Neuronal stem cell (in vitro differentiated cells): ENCODE results near the gene TACC3.
A peak's percentile ranks its signal among the peaks of the same experiment; 100 is the strongest.

ENCODE experiments used
- DNase-seq: peaks from one replicate; pipeline ENCODE4 v3.0.0-alpha.2; 2013; ENCODE audit warnings: low spot score
- H2AFZ ChIP-seq: one replicate; pipeline ENCODE4 v1.6.1; 2013; ENCODE audit warnings: mild to moderate bottlenecking, low read length, inconsistent platforms
- H2AK5ac ChIP-seq: 2 replicates; pipeline ENCODE4 v1.6.1; 2013; ENCODE audit warnings: low read depth, mild to moderate bottlenecking, inconsistent platforms, low read length, moderate library complexity, mixed read lengths
- H2BK120ac ChIP-seq: 2 replicates; pipeline ENCODE4 v1.6.1; 2013; ENCODE audit warnings: low read depth, mild to moderate bottlenecking, inconsistent platforms, low read length, moderate library complexity, mixed read lengths
- H2BK12ac ChIP-seq: one replicate; pipeline ENCODE4 v1.6.1; 2013; ENCODE audit warnings: low read length, inconsistent platforms
- H2BK15ac ChIP-seq: 2 replicates; pipeline ENCODE4 v1.6.1; 2013; ENCODE audit warnings: mild to moderate bottlenecking, low read length, inconsistent platforms, mixed read lengths
- H2BK5ac ChIP-seq: one replicate; pipeline ENCODE4 v1.6.1; 2013; ENCODE audit warnings: inconsistent platforms, mild to moderate bottlenecking, low read length, moderate library complexity
- H3K14ac ChIP-seq: one replicate; pipeline ENCODE4 v1.6.1; 2013; ENCODE audit warnings: low read length, inconsistent platforms
- H3K18ac ChIP-seq: 2 replicates; pipeline ENCODE4 v1.6.1; 2013; ENCODE audit warnings: low read length, inconsistent platforms
- H3K23ac ChIP-seq: 2 replicates; pipeline ENCODE4 v1.6.1; 2013; ENCODE audit warnings: low read depth, mild to moderate bottlenecking, mixed read lengths, low read length, inconsistent platforms; ENCODE audit not compliant: poor library complexity
- H3K27ac ChIP-seq: replicated peaks from 3 replicates; pipeline ENCODE4 v1.5.1; 2013; ENCODE audit warnings: low read length, inconsistent platforms
- H3K27me3 ChIP-seq, 3 experiments: 2 replicates each; pipeline ENCODE4 v1.6.1; 2013; ENCODE audit warnings: low read length in 3 of 3, mild to moderate bottlenecking in 2 of 3, inconsistent platforms in 1 of 3, low read depth in 1 of 3, mixed read lengths in 1 of 3, moderate library complexity in 1 of 3; ENCODE audit not compliant: control insufficient read depth in 3 of 3, insufficient read depth in 3 of 3
- H3K36me3 ChIP-seq, 2 donors: replicated peaks in 1 of 2; 2 replicates each; pipeline ENCODE4 v1.6.1; 2013; ENCODE audit warnings: low read length in 2 of 2; ENCODE audit not compliant: control insufficient read depth in 2 of 2, insufficient read depth in 2 of 2
- H3K4ac ChIP-seq: 2 replicates; pipeline ENCODE4 v1.6.1; 2013; ENCODE audit warnings: inconsistent platforms, mild to moderate bottlenecking, low read length, moderate library complexity
- H3K4me1 ChIP-seq, 2 donors: 1 replicate in 1 of 2; 2 replicates in 1 of 2; pipeline ENCODE4 v1.6.1; 2013; ENCODE audit warnings: low read length in 2 of 2, low read depth in 1 of 2; ENCODE audit not compliant: control insufficient read depth in 2 of 2, insufficient read depth in 1 of 2
- H3K4me2 ChIP-seq: one replicate; pipeline ENCODE4 v1.6.1; 2013; ENCODE audit warnings: mild to moderate bottlenecking, low read length, inconsistent platforms; ENCODE audit not compliant: insufficient read depth, poor library complexity, severe bottlenecking
- H3K4me3 ChIP-seq, 2 donors: 2 replicates each; pipeline ENCODE4 v1.5.1; 2013; ENCODE audit warnings: low read length in 2 of 2, mild to moderate bottlenecking in 2 of 2, inconsistent platforms in 1 of 2, moderate library complexity in 1 of 2
- H3K79me1 ChIP-seq: one replicate; pipeline ENCODE4 v1.6.1; 2013; ENCODE audit warnings: low read depth, mild to moderate bottlenecking, inconsistent platforms, low read length, moderate library complexity
- H3K9ac ChIP-seq: one replicate; pipeline ENCODE4 v1.6.1; 2013; ENCODE audit warnings: mild to moderate bottlenecking, low read depth, low read length, inconsistent platforms; ENCODE audit not compliant: poor library complexity
- H3K9me3 ChIP-seq, 2 donors: replicated peaks in 1 of 2; 2 replicates each; pipeline versions ENCODE3 to v1.6.1; 2013; ENCODE audit warnings: low read length in 2 of 2, mild to moderate bottlenecking in 2 of 2, inconsistent platforms in 1 of 2, low read depth in 1 of 2, mixed read lengths in 1 of 2, moderate library complexity in 1 of 2; ENCODE audit not compliant: control insufficient read depth in 2 of 2, insufficient read depth in 1 of 2
- H4K8ac ChIP-seq: one replicate; pipeline ENCODE4 v1.6.1; 2013; ENCODE audit warnings: low read depth, mild to moderate bottlenecking, inconsistent platforms, low read length, moderate library complexity
- H4K91ac ChIP-seq: one replicate; pipeline ENCODE4 v1.6.1; 2013; ENCODE audit warnings: low read length, low read depth, mild to moderate bottlenecking, inconsistent platforms; ENCODE audit not compliant: poor library complexity
- WGBS, 2 donors: extraction: QIAGEN DNeasy Blood & Tissue Kit; methylation state at CpG; one replicate each; pipeline ENCODE4 v1.1.7; 2013; ENCODE audit warnings: missing lambda C conversion rate in 2 of 2, mixed read lengths in 1 of 2; ENCODE audit not compliant: insufficient read length in 2 of 2, insufficient replicate concordance in 1 of 2; ENCODE audit errors: extremely low coverage in 2 of 2; 5-methylcytosine and 5-hydroxymethylcytosine counted together

Gene TACC3

DNA sequence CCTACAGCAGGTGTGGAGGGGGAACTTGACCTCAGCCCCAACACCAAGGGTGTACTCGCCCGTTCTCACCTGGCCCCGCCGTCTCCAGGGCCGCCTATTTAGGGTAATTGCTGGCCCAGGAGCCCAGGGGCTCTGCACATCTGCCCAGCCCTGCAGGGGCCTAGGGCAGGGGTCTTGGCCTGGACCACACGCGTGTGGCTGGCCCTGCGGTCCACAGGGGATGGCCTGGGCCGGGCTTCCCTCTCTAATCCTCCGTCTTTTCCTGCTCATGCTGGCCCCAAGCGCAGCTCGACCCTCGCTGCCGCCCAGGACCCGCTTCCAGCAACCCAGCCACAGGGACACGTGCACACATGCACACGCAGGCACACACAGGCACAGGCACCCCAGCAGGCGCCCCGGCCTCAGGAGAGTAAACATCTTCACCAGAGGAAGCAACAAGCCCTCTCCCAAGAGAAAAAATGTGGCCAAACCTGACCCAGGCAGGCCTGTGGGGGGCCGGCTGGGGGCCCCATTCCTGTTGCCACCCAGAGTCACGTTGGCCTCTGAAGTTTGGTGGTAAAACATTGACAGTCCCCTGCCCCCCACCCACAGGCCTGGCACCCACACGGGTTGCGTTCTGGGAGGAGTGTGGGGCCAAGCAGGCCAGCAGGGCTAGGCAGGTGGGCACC lies 47.2 kb downstream of the TACC3 start:
- peaks cover 49 to 66% of the 10 kb centered on the region in 2 donors for H3K4me1 ChIP-seq
- H3K4ac ChIP-seq: peak overlapping the region; percentile 66
- peaks cover 0 to 48% (median 46%) of the 10 kb centered on the region in 3 experiments for H3K27me3 ChIP-seq
- H4K8ac ChIP-seq: no peak overlapping the region
- H2BK120ac ChIP-seq: peak overlapping the region; percentile 41
- H4K91ac ChIP-seq: no peak overlapping the region
- peak overlapping the region; percentile 56 for H3K14ac ChIP-seq
- H3K9ac ChIP-seq: peak overlapping the region; percentile 44
- H2BK5ac ChIP-seq: peak overlapping the region; percentile 24
- H3K23ac ChIP-seq: peak overlapping the region; percentile 65
- no CpG with 5 or more reads among the region's 23 CpGs for WGBS, 2 donors
- no peaks in the 10 kb centered on the region for H3K9me3 ChIP-seq
- no peaks in the 10 kb centered on the region for H3K79me1 ChIP-seq
- no peak overlapping the region for H2BK15ac ChIP-seq
- peak overlapping the region in 1 of 2 donors; percentile 47 for H3K4me3 ChIP-seq
- H3K36me3 ChIP-seq: no peaks in the 10 kb centered on the region
- peak overlapping the region; percentile 66 for H3K4me2 ChIP-seq
- H3K27ac ChIP-seq: no peak overlapping the region
- DNase-seq: no peak
- peak overlapping the region; percentile 28 for H2AFZ ChIP-seq
- H2AK5ac ChIP-seq: peak overlapping the region; percentile 94
- peak overlapping the region; percentile 41 for H2BK12ac ChIP-seq
- H3K18ac ChIP-seq: peak overlapping the region; percentile 96

DNA sequence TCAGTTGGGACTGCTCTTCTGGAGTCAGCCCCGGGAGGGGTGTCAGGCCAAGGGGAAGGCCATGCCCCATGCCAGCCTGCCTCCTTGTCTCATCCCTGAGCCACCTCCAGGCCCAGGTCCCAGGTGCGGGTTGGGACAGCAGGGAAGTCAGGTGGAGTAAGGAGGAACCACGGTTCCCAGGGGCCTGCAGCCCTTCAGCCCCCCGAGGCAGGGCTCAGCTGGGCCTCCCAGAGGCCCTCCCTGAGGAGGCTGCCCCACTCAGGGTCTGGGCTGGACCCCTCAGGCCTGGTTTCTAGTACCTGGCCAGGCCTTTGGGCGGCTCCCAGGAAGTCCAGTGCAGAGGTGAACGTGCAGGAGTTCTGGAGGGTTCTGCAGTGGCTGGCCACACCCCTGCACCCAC lies 48.4 kb downstream of the TACC3 start:
- Histone ChIP-seq H3K4me1 (peaks cover 51 to 72% of the 10 kb centered on the region in 2 donors), H2AK5ac (no peak overlapping the region), H4K91ac (no peak overlapping the region)

DNA sequence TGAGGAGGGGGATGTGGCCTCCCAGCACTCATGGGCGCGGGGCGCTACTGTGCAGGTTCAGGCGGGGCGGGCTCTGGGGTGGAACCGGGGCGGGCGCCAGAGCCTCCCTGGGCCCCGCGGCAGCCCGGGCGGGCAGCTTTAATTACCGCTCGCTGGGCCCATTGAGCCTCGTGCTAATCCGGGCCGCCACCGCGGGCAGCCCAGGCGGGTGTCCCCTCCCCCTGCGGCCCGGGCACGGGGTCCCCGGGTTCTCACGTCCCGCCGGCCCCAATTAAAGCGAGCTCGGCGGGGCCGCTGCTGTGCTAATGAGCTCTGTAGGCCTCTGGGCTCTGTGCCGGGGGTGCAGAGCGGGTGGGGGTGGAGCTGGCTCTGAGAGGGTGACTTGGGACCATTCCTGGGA lies 48.9 kb downstream of the TACC3 start:
- no CpG with 5 or more reads among the region's 33 CpGs for WGBS, 2 donors
- Histone ChIP-seq H2AK5ac (no peak overlapping the region), H2BK15ac (peak overlapping the region; percentile 65), H2BK12ac (peak overlapping the region; percentile 78), H3K18ac (peak overlapping the region; percentile 84), H3K36me3 (no peaks in the 10 kb centered on the region), H2BK120ac (no peak overlapping the region), H3K14ac (no peak overlapping the region), H3K27me3 (peaks cover 0 to 40% (median 40%) of the 10 kb centered on the region in 3 experiments), H3K9ac (peak overlapping the region; percentile 30), H4K91ac (no peak overlapping the region), H3K9me3 (no peaks in the 10 kb centered on the region), H3K4me2 (no peak overlapping the region), H3K23ac (peak overlapping the region; percentile 86), H3K4me1 (peaks cover 51 to 71% of the 10 kb centered on the region in 2 donors), H3K4ac (no peak overlapping the region), H3K4me3 (no peak overlapping the region), H2BK5ac (no peak overlapping the region), H2AFZ (no peak overlapping the region), H4K8ac (no peak overlapping the region), H3K79me1 (peaks cover 3% of the 10 kb centered on the region), H3K27ac (no peak overlapping the region)
- DNase-seq: no peak

More for the DNA sequence above, 48.4 kb downstream of the TACC3 start:
- Histone ChIP-seq H3K9ac (peak overlapping the region; percentile 74), H3K36me3 (no peaks in the 10 kb centered on the region), H2AFZ (no peak overlapping the region), H3K23ac (peak overlapping the region; percentile 86), H2BK12ac (peak overlapping the region; percentile 78), H2BK15ac (no peak overlapping the region), H3K14ac (peak overlapping the region; percentile 63), H3K27ac (no peak overlapping the region), H3K18ac (peak overlapping the region; percentile 84), H3K4me3 (no peak overlapping the region), H3K4me2 (no peak overlapping the region), H2BK5ac (no peak overlapping the region), H3K27me3 (peaks cover 0 to 44% (median 43%) of the 10 kb centered on the region in 3 experiments), H3K9me3 (no peaks in the 10 kb centered on the region), H3K4ac (no peak overlapping the region), H3K79me1 (peaks cover 2% of the 10 kb centered on the region), H4K8ac (no peak overlapping the region), H2BK120ac (peak overlapping the region; percentile 64)
- no CpG with 5 or more reads among the region's 6 CpGs for WGBS, 2 donors
- no peak for DNase-seq

DNA sequence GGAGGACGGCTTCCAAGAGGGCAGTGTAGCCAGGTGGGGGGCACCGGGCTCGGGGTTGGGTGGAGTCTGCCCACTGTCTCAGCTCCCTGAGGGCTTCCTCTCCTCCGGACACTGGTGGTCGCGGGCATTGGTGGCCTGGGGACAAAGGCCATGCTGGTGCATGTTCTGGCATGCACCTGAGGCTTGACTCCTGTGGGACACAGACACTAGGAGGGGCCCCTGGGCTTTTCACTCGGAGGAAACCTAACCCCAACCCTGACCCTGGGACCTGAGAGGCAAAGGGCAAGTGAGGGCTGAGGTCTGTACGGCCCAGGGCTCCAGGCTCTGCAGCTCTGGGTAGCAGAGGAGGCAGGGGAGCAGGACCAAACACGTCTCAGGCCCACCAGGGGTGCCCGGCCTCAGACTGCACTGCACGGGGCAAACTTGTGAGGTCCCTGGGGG lies 49.5 kb downstream of the TACC3 start:
- no peak overlapping the region for H4K91ac ChIP-seq
- no peak overlapping the region for H3K4me3 ChIP-seq
- peak overlapping the region; percentile 72 for H2BK120ac ChIP-seq
- peak overlapping the region; percentile 12 for H3K9ac ChIP-seq
- DNase-seq: no peak
- H3K14ac ChIP-seq: peak overlapping the region; percentile 4
- H3K4ac ChIP-seq: no peak overlapping the region
- H2AFZ ChIP-seq: no peak overlapping the region
- H3K36me3 ChIP-seq: no peaks in the 10 kb centered on the region
- H3K18ac ChIP-seq: peak overlapping the region; percentile 96
- H2BK12ac ChIP-seq: peak overlapping the region; percentile 73
- peak overlapping the region; percentile 55 for H3K23ac ChIP-seq
- peak overlapping the region; percentile 82 for H2AK5ac ChIP-seq
- H3K4me2 ChIP-seq: peak overlapping the region; percentile 11
- H3K9me3 ChIP-seq: no peaks in the 10 kb centered on the region
- peaks cover 0 to 38% (median 34%) of the 10 kb centered on the region in 3 experiments for H3K27me3 ChIP-seq
- no CpG with 5 or more reads among the region's 11 CpGs for WGBS, 2 donors
- no peak overlapping the region for H2BK5ac ChIP-seq
- peak overlapping the region; percentile 75 for H2BK15ac ChIP-seq
- H3K4me1 ChIP-seq: peaks cover 52 to 71% of the 10 kb centered on the region in 2 donors
- H3K27ac ChIP-seq: no peak overlapping the region
- H3K79me1 ChIP-seq: peaks cover 3% of the 10 kb centered on the region
- no peak overlapping the region for H4K8ac ChIP-seq
